Measurements from ENCODE around the gene RCBTB2. TPM values are rescaled to one million over a fixed set of nuclear protein-coding genes. Genes with fewer than 3 reads are reported as not detected.

Gene RCBTB2
- polyA plus RNA-seq, 3 donors, result 55.5 to 100 (median 64.4) TPM

- Histone ChIP-seq H3K4me2 (replicated peaks; ENCODE audit: extremely low read depth, low read length, poor library complexity, severe bottlenecking) (no peak overlapping the region), H3K9ac (ENCODE audit: insufficient read depth, low read length, poor library complexity, severe bottlenecking) (no peak overlapping the region), H3K4me3 (replicated peaks in 1 of 3; ENCODE audit: low read depth in 2 of 3, low read length in 3 of 3) (no peak overlapping the region), H4K20me1 (ENCODE audit: insufficient read depth, low read length) (no peaks in the 10 kb centered on the region), H3K27me3 (ENCODE audit: control insufficient read depth in 2 of 2, insufficient read depth in 2 of 2, low read length in 2 of 2) (no peaks in the 10 kb centered on the region), H2AFZ (ENCODE audit: insufficient read depth, low read depth, low read length, poor library complexity, severe bottlenecking) (no peak overlapping the region), H3K4me1 (ENCODE audit: control insufficient read depth in 1 of 2, insufficient read depth in 2 of 2, low read length in 2 of 2) (peaks cover 30 to 42% of the 10 kb centered on the region in 2 donors), H3K79me2 (ENCODE audit: insufficient read depth, low read length) (no peaks in the 10 kb centered on the region), H3K27ac (ENCODE audit: low read depth in 1 of 2, low read length in 2 of 2) (no peak overlapping the region), H3K36me3 (replicated peaks in 1 of 2; ENCODE audit: control insufficient read depth in 1 of 2, insufficient read depth in 2 of 2, low read length in 2 of 2) (no peaks in the 10 kb centered on the region), H3K9me3 (replicated peaks in 1 of 2; ENCODE audit: control insufficient read depth in 1 of 2, insufficient read depth in 1 of 2, low read length in 2 of 2) (peaks cover 0 to 3% of the 10 kb centered on the region in 2 donors)
- no peak for DNase-seq
- intact Hi-C loops (cut with micrococcal nuclease), result no loop called here
- Mint-ChIP-seq H3K4me1 (peaks cover 36% of the 10 kb centered on the region), H3K9me3 (peaks cover 0 to 3% (median 0%) of the 10 kb centered on the region in 7 donors), H3K4me3 (no peak overlapping the region), H3K36me3 (no peaks in the 10 kb centered on the region), H3K27me3 (ENCODE audit: low read depth in 3 of 3) (peaks cover 0 to 1% (median 0%) of the 10 kb centered on the region in 3 donors), H3K27ac (peak overlapping the region in 2 of 7 donors; percentile 16 to 30)
- TF ChIP-seq, protein P1, sequence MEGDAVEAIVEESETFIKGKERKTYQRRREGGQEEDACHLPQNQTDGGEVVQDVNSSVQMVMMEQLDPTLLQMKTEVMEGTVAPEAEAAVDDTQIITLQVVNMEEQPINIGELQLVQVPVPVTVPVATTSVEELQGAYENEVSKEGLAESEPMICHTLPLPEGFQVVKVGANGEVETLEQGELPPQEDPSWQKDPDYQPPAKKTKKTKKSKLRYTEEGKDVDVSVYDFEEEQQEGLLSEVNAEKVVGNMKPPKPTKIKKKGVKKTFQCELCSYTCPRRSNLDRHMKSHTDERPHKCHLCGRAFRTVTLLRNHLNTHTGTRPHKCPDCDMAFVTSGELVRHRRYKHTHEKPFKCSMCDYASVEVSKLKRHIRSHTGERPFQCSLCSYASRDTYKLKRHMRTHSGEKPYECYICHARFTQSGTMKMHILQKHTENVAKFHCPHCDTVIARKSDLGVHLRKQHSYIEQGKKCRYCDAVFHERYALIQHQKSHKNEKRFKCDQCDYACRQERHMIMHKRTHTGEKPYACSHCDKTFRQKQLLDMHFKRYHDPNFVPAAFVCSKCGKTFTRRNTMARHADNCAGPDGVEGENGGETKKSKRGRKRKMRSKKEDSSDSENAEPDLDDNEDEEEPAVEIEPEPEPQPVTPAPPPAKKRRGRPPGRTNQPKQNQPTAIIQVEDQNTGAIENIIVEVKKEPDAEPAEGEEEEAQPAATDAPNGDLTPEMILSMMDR (IDR thresholded peaks at IDR 0.05), result no peak
- WGBS (ENCODE audit: insufficient coverage), result 93% methylated on average over 2 of the region's 3 CpGs
These were observed 12.7 kb upstream of the RCBTB2 start for GRCh38 chr13:48545608-48546007.

GRCh38 chr13:48542581-48543341 lies 9.9 kb upstream of the RCBTB2 start:
- DNase-seq, result peak in 1 of 3 donors; percentile 18
- peaks cover 0 to 3% (median 2%) of the 10 kb centered on the region in 3 donors for H3K27me3 Mint-ChIP-seq (ENCODE audit: low read depth in 3 of 3)
- Histone ChIP-seq H3K4me2 (replicated peaks; ENCODE audit: extremely low read depth, low read length, poor library complexity, severe bottlenecking) (peak overlapping the region; percentile 27), H3K4me3 (replicated peaks in 1 of 3; ENCODE audit: low read depth in 2 of 3, low read length in 3 of 3) (peak overlapping the region in 1 of 3 experiments; percentile 33), H2AFZ (ENCODE audit: insufficient read depth, low read depth, low read length, poor library complexity, severe bottlenecking) (peak overlapping the region; percentile 84), H3K27ac (ENCODE audit: low read depth in 1 of 2, low read length in 2 of 2) (peak overlapping the region; percentile 19 to 69), H3K27me3 (ENCODE audit: control insufficient read depth in 2 of 2, insufficient read depth in 2 of 2, low read length in 2 of 2) (no peaks in the 10 kb centered on the region), H3K79me2 (ENCODE audit: insufficient read depth, low read length) (no peaks in the 10 kb centered on the region), H3K4me1 (ENCODE audit: control insufficient read depth in 1 of 2, insufficient read depth in 2 of 2, low read length in 2 of 2) (peaks cover 12 to 24% of the 10 kb centered on the region in 2 donors), H3K36me3 (replicated peaks in 1 of 2; ENCODE audit: control insufficient read depth in 1 of 2, insufficient read depth in 2 of 2, low read length in 2 of 2) (no peaks in the 10 kb centered on the region), H3K9ac (ENCODE audit: insufficient read depth, low read length, poor library complexity, severe bottlenecking) (peak overlapping the region; percentile 11), H4K20me1 (ENCODE audit: insufficient read depth, low read length) (no peaks in the 10 kb centered on the region), H3K9me3 (replicated peaks in 1 of 2; ENCODE audit: control insufficient read depth in 1 of 2, insufficient read depth in 1 of 2, low read length in 2 of 2) (no peaks in the 10 kb centered on the region)
- peaks cover 0 to 4% (median 0%) of the 10 kb centered on the region in 7 donors for H3K9me3 Mint-ChIP-seq
- peaks cover 22% of the 10 kb centered on the region for H3K4me1 Mint-ChIP-seq
- intact Hi-C loops (cut with micrococcal nuclease), result no loop called here
- H3K36me3 Mint-ChIP-seq, result peaks cover 0 to 3% of the 10 kb centered on the region in 2 donors
- peak overlapping the region; percentile 27 to 51 for H3K4me3 Mint-ChIP-seq
- WGBS (ENCODE audit: insufficient coverage), result 17% methylated on average over 7 of the region's 11 CpGs
- TF ChIP-seq, protein P1 (IDR thresholded peaks at IDR 0.05), result peak; percentile 15
- H3K27ac Mint-ChIP-seq, result peak overlapping the region in 6 of 7 donors; percentile 33 to 76 (median 68)
